Measurements from ENCODE around the gene PLEKHM1.
A peak's percentile ranks its signal among the peaks of the same experiment; 100 is the strongest.

Gene PLEKHM1

GRCh38 chr17:45391918-45392317 lies 98.6 kb downstream of the PLEKHM1 start:
- H3K4me3 ChIP-seq (ENCODE audit: control insufficient read depth in 1 of 7, extremely low read depth in 1 of 7, insufficient read depth in 4 of 7, low read depth in 2 of 7, low read length in 6 of 7), result no peak overlapping the region
- ChIA-PET POLR2A (no interaction called here), CTCF (interaction anchor here (1.0 to 11.6 kb wide), 12 partner anchors 10 to 186 kb away, joined by 3 to 169 read pairs (median 5); no protein-coding TSS in a partner anchor)
- H3K27ac ChIP-seq (ENCODE audit: insufficient read depth in 1 of 2, low read depth in 1 of 2, low read length in 2 of 2, poor library complexity in 1 of 2, severe bottlenecking in 2 of 2), result no peak overlapping the region
- H3K4me1 ChIP-seq (ENCODE audit: control extremely low read depth in 1 of 4, control insufficient read depth in 4 of 4, insufficient read depth in 4 of 4, low read length in 3 of 4), result peaks cover 0 to 24% (median 18%) of the 10 kb centered on the region in 4 experiments
- H3K36me3 ChIP-seq (ENCODE audit: control insufficient read depth in 4 of 4, insufficient read depth in 4 of 4, low read length in 3 of 4), result peaks cover 5 to 35% (median 23%) of the 10 kb centered on the region in 4 experiments
- no peaks in the 10 kb centered on the region for H3K9me3 ChIP-seq (ENCODE audit: control extremely low read depth in 1 of 5, control insufficient read depth in 4 of 5, insufficient read depth in 2 of 5, low read depth in 1 of 5, low read length in 4 of 5)
- WGBS (ENCODE audit: insufficient coverage), result 100% methylated on average over 2 of the region's 2 CpGs
- DNase-seq, result no peak
- no peaks in the 10 kb centered on the region for H3K27me3 ChIP-seq (replicated peaks in 2 of 5; ENCODE audit: control insufficient read depth in 4 of 5, insufficient read depth in 5 of 5, low read length in 4 of 5)

- Histone ChIP-seq H3K4me1 (ENCODE audit: control extremely low read depth in 1 of 4, control insufficient read depth in 4 of 4, insufficient read depth in 4 of 4, low read length in 3 of 4) (peaks cover 0 to 24% (median 18%) of the 10 kb centered on the region in 4 experiments), H3K9me3 (ENCODE audit: control extremely low read depth in 1 of 5, control insufficient read depth in 4 of 5, insufficient read depth in 2 of 5, low read depth in 1 of 5, low read length in 4 of 5) (no peaks in the 10 kb centered on the region), H3K27me3 (replicated peaks in 2 of 5; ENCODE audit: control insufficient read depth in 4 of 5, insufficient read depth in 5 of 5, low read length in 4 of 5) (no peaks in the 10 kb centered on the region), H3K27ac (ENCODE audit: insufficient read depth in 1 of 2, low read depth in 1 of 2, low read length in 2 of 2, poor library complexity in 1 of 2, severe bottlenecking in 2 of 2) (no peak overlapping the region), H3K36me3 (ENCODE audit: control insufficient read depth in 4 of 4, insufficient read depth in 4 of 4, low read length in 3 of 4) (peaks cover 5 to 29% (median 19%) of the 10 kb centered on the region in 4 experiments), H3K4me3 (ENCODE audit: control insufficient read depth in 1 of 7, extremely low read depth in 1 of 7, insufficient read depth in 4 of 7, low read depth in 2 of 7, low read length in 6 of 7) (no peak overlapping the region)
- POLR2A ChIA-PET, result interaction anchor here (0.7 kb wide), 1 partner anchor 35 kb away, joined by 4 read pairs; no protein-coding TSS in a partner anchor
- DNase-seq, result no peak
- CTCF ChIA-PET, result interaction anchor here (0.6 to 11.6 kb wide), 11 partner anchors 10 to 185 kb away, joined by 3 to 169 read pairs (median 5); no protein-coding TSS in a partner anchor
- WGBS (ENCODE audit: insufficient coverage), result 23% methylated on average over 5 of the region's 5 CpGs
These were observed 99.2 kb downstream of the PLEKHM1 start for GRCh38 chr17:45391291-45391690.

DNA sequence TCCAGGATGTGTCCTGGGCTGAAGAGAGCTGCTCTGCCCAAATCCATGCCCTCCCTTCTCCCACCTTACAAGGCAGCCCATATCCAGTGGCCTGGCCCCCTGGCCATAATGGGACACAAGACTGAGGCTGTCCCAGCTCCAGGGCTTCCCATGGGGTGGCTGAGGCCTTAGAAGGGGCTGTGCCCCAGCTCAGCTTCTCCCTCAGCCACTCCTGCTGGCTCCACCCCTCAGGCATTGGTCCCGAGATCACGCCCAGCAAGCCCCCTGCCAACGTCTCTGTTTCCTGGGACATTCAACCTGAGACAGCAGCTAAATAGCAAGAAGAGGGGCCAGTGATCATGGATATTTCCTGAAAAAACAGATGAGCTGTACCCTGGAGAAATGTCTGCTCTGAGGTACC lies 101.2 kb downstream of the PLEKHM1 start:
- H3K4me1 ChIP-seq (ENCODE audit: control extremely low read depth in 1 of 4, control insufficient read depth in 4 of 4, insufficient read depth in 4 of 4, low read length in 3 of 4), result peaks cover 0 to 34% (median 23%) of the 10 kb centered on the region in 4 experiments
- H3K4me3 ChIP-seq (ENCODE audit: control insufficient read depth in 1 of 7, extremely low read depth in 1 of 7, insufficient read depth in 4 of 7, low read depth in 2 of 7, low read length in 6 of 7), result no peak overlapping the region
- no peak overlapping the region for H3K27ac ChIP-seq (ENCODE audit: insufficient read depth in 1 of 2, low read depth in 1 of 2, low read length in 2 of 2, poor library complexity in 1 of 2, severe bottlenecking in 2 of 2)
- H3K36me3 ChIP-seq (ENCODE audit: control insufficient read depth in 4 of 4, insufficient read depth in 4 of 4, low read length in 3 of 4), result peaks cover 0 to 9% (median 9%) of the 10 kb centered on the region in 4 experiments
- no peaks in the 10 kb centered on the region for H3K27me3 ChIP-seq (replicated peaks in 2 of 5; ENCODE audit: control insufficient read depth in 4 of 5, insufficient read depth in 5 of 5, low read length in 4 of 5)
- CTCF ChIA-PET, result interaction anchor here (0.8 to 11.6 kb wide), 7 partner anchors 12 to 170 kb away, joined by 3 to 169 read pairs (median 3); partner anchors contain the start of gene FMNL1
- no peak for DNase-seq
- WGBS (ENCODE audit: insufficient coverage), result no CpG with 5 or more reads among the region's 3 CpGs
- POLR2A ChIA-PET, result interaction anchor here (0.7 kb wide), 1 partner anchor 15 kb away, joined by 3 read pairs; no protein-coding TSS in a partner anchor
- H3K9me3 ChIP-seq (ENCODE audit: control extremely low read depth in 1 of 5, control insufficient read depth in 4 of 5, insufficient read depth in 2 of 5, low read depth in 1 of 5, low read length in 4 of 5), result no peaks in the 10 kb centered on the region

- DNase-seq, result peak in 1 of 3 donors; percentile 27
- Histone ChIP-seq H3K4me1 (ENCODE audit: control extremely low read depth in 1 of 4, control insufficient read depth in 4 of 4, insufficient read depth in 4 of 4, low read length in 3 of 4) (peaks cover 0 to 37% (median 28%) of the 10 kb centered on the region in 4 experiments), H3K27ac (ENCODE audit: insufficient read depth in 1 of 2, low read depth in 1 of 2, low read length in 2 of 2, poor library complexity in 1 of 2, severe bottlenecking in 2 of 2) (no peak overlapping the region), H3K36me3 (ENCODE audit: control insufficient read depth in 4 of 4, insufficient read depth in 4 of 4, low read length in 3 of 4) (peaks cover 0 to 4% (median 3%) of the 10 kb centered on the region in 4 experiments), H3K4me3 (ENCODE audit: control insufficient read depth in 1 of 7, extremely low read depth in 1 of 7, insufficient read depth in 4 of 7, low read depth in 2 of 7, low read length in 6 of 7) (no peak overlapping the region), H3K27me3 (replicated peaks in 2 of 5; ENCODE audit: control insufficient read depth in 4 of 5, insufficient read depth in 5 of 5, low read length in 4 of 5) (no peaks in the 10 kb centered on the region), H3K9me3 (ENCODE audit: control extremely low read depth in 1 of 5, control insufficient read depth in 4 of 5, insufficient read depth in 2 of 5, low read depth in 1 of 5, low read length in 4 of 5) (no peaks in the 10 kb centered on the region)
- 68% methylated on average over 9 of the region's 10 CpGs for WGBS (ENCODE audit: insufficient coverage)
- CTCF ChIA-PET, result interaction anchor here (0.6 to 11.6 kb wide), 15 partner anchors 9 to 174 kb away, joined by 3 to 169 read pairs (median 4); partner anchors contain the start of genes FMNL1 and MAP3K14
- POLR2A ChIA-PET, result interaction anchor here (0.7 kb wide), 1 partner anchor 15 kb away, joined by 3 read pairs; no protein-coding TSS in a partner anchor
These were observed 101.8 kb downstream of the PLEKHM1 start for GRCh38 chr17:45388604-45389325.

DNA sequence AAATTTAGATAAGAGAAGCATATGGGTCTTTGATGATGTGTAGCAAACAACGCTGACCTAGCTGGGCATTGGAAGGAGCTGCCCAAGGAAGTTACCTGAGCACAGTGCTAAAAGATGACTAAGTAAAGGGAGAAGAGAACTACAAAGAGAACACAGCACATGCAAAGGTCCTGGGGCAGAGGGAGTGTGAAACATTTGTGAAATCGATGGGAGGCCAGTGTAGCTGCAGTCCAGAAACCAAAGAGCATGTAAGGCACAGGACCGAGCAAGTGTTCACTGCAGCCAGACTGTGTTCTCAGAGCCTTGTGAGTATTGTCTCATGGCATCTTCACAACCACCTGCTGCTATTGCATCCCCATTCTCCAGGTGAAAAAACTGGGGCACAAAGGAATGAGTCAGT lies 102.8 kb downstream of the PLEKHM1 start:
- Histone ChIP-seq H3K9me3 (ENCODE audit: control extremely low read depth in 1 of 5, control insufficient read depth in 4 of 5, insufficient read depth in 2 of 5, low read depth in 1 of 5, low read length in 4 of 5) (no peaks in the 10 kb centered on the region), H3K27me3 (replicated peaks in 2 of 5; ENCODE audit: control insufficient read depth in 4 of 5, insufficient read depth in 5 of 5, low read length in 4 of 5) (no peaks in the 10 kb centered on the region), H3K4me1 (ENCODE audit: control extremely low read depth in 1 of 4, control insufficient read depth in 4 of 4, insufficient read depth in 4 of 4, low read length in 3 of 4) (peaks cover 0 to 45% (median 29%) of the 10 kb centered on the region in 4 experiments), H3K36me3 (ENCODE audit: control insufficient read depth in 4 of 4, insufficient read depth in 4 of 4, low read length in 3 of 4) (no peaks in the 10 kb centered on the region), H3K4me3 (ENCODE audit: control insufficient read depth in 1 of 7, extremely low read depth in 1 of 7, insufficient read depth in 4 of 7, low read depth in 2 of 7, low read length in 6 of 7) (no peak overlapping the region), H3K27ac (ENCODE audit: insufficient read depth in 1 of 2, low read depth in 1 of 2, low read length in 2 of 2, poor library complexity in 1 of 2, severe bottlenecking in 2 of 2) (no peak overlapping the region)
- ChIA-PET CTCF (interaction anchor here (0.8 to 11.6 kb wide), 13 partner anchors 10 to 173 kb away, joined by 3 to 169 read pairs (median 4); partner anchors contain the start of genes FMNL1 and MAP3K14), POLR2A (no interaction called here)
- no peak for DNase-seq
- WGBS (ENCODE audit: insufficient coverage), result 100% methylated on average over 3 of the region's 3 CpGs

- ChIA-PET POLR2A (interaction anchor here (0.9 kb wide), 1 partner anchor 109 kb away, joined by 5 read pairs; no protein-coding TSS in a partner anchor), CTCF (interaction anchor here (0.6 to 11.6 kb wide), 20 partner anchors 8 to 256 kb away, joined by 3 to 169 read pairs (median 10); partner anchors contain the start of genes FMNL1 and MAP3K14)
- H3K27me3 ChIP-seq (replicated peaks in 2 of 5; ENCODE audit: control insufficient read depth in 4 of 5, insufficient read depth in 5 of 5, low read length in 4 of 5), result no peaks in the 10 kb centered on the region
- no peak overlapping the region for H3K4me3 ChIP-seq (ENCODE audit: control insufficient read depth in 1 of 7, extremely low read depth in 1 of 7, insufficient read depth in 4 of 7, low read depth in 2 of 7, low read length in 6 of 7)
- no peak for DNase-seq
- peaks cover 0 to 39% (median 21%) of the 10 kb centered on the region in 4 experiments for H3K4me1 ChIP-seq (ENCODE audit: control extremely low read depth in 1 of 4, control insufficient read depth in 4 of 4, insufficient read depth in 4 of 4, low read length in 3 of 4)
- H3K27ac ChIP-seq (ENCODE audit: insufficient read depth in 1 of 2, low read depth in 1 of 2, low read length in 2 of 2, poor library complexity in 1 of 2, severe bottlenecking in 2 of 2), result no peak overlapping the region
- no peaks in the 10 kb centered on the region for H3K36me3 ChIP-seq (ENCODE audit: control insufficient read depth in 4 of 4, insufficient read depth in 4 of 4, low read length in 3 of 4)
- WGBS (ENCODE audit: insufficient coverage), result 95% methylated on average over 2 of the region's 4 CpGs
- no peaks in the 10 kb centered on the region for H3K9me3 ChIP-seq (ENCODE audit: control extremely low read depth in 1 of 5, control insufficient read depth in 4 of 5, insufficient read depth in 2 of 5, low read depth in 1 of 5, low read length in 4 of 5)
These were observed 104.3 kb downstream of the PLEKHM1 start for GRCh38 chr17:45386178-45386577.

All from common myeloid progenitor, CD34-positive (primary cell).